ENCODE data around the gene TMEM18. TPM values are rescaled to one million over a fixed set of nuclear protein-coding genes. Genes with fewer than 3 reads are reported as not detected.

Gene TMEM18
- total and polyA plus RNA-seq, 2 of the 4 experiments (the other 2 are of a cell fraction): 15.2 to 30.2 TPM

DNA sequence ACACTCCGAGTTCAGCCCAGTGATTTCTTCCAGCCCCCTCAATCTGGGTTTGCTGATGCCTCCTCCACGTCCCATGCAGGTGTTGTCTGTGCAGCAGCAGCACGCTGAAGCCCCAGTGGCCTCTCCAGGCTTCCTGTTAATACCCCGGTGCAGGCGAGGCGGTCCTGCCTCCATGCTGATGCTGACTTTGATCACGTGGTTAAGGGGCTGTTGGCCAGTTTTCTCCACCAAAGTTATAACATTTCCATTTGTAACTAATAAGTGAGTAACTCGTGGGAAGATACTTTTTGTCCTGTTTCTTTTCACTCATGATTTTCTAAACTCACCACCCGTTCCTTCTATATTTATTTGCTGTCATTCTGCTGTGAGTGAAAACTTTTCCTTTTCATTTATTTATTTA, 42.5 kb upstream of the TMEM18 start:
- no peak overlapping the region for H2AK5ac ChIP-seq (ENCODE audit: low read depth, low read length)
- H3K9me3 ChIP-seq (ENCODE audit: control insufficient read depth, insufficient read depth, low read length): no peaks in the 10 kb centered on the region
- no peak for DNase-seq
- dilution Hi-C loops (cut with HindIII; ENCODE audit: low sequenced_read_pairs, unreplicated experiment) (no loop called here), in situ Hi-C loops (cut with MboI; ENCODE audit: low sequenced_read_pairs) (loop anchor here (10.0 kb wide), 1 partner anchor 825 kb away; no protein-coding TSS in a partner anchor), intact Hi-C loops (cut with micrococcal nuclease) (loop anchor here (10.0 kb wide), 1 partner anchor 235 kb away; the partner anchor contains the start of gene SNTG2)
- no TSS peak for BruUV-seq (replicated peaks)
- H4K91ac ChIP-seq (ENCODE audit: insufficient read depth, low read depth, low read length): no peak overlapping the region
- CTCF ChIA-PET: no interaction called here
- no peak for ATAC-seq (ENCODE audit: low read depth)
- no peak overlapping the region for H3K4me2 ChIP-seq (ENCODE audit: low read depth, low read length)
- H2AK9ac ChIP-seq (replicated peaks; ENCODE audit: low read depth, low read length, poor library complexity): no peak overlapping the region
- no peak overlapping the region for H4K8ac ChIP-seq (ENCODE audit: low read depth in 2 of 2, low read length in 2 of 2)
- H2BK120ac ChIP-seq (ENCODE audit: low read depth, low read length): no peak overlapping the region
- H3K36me3 ChIP-seq (ENCODE audit: control insufficient read depth, insufficient read depth, low read length): no peaks in the 10 kb centered on the region
- no peak overlapping the region for H3K23ac ChIP-seq (ENCODE audit: low read depth, low read length)
- H3K56ac ChIP-seq (ENCODE audit: extremely low read depth, insufficient read depth, low read length): no peak overlapping the region
- no peak overlapping the region for H3K27ac ChIP-seq (ENCODE audit: insufficient read depth, low read length)
- H4K5ac ChIP-seq (ENCODE audit: low read depth, low read length): no peak overlapping the region
- H3K79me1 ChIP-seq (ENCODE audit: low read depth in 1 of 2, low read length in 2 of 2): no peaks in the 10 kb centered on the region
- H3K27me3 ChIP-seq (ENCODE audit: control insufficient read depth, insufficient read depth, low read length): no peaks in the 10 kb centered on the region
- H3K4ac ChIP-seq (ENCODE audit: low read depth, low read length): no peak overlapping the region
- no CpG with 5 or more reads among the region's 9 CpGs for WGBS, 2 experiments (ENCODE audit: extremely low coverage in 2 of 2, insufficient read length in 1 of 2)
- H3K14ac ChIP-seq (replicated peaks; ENCODE audit: low read depth, low read length): no peak overlapping the region
- no peak overlapping the region for H2BK15ac ChIP-seq (ENCODE audit: low read depth, low read length)
- no peaks in the 10 kb centered on the region for H3K9me1 ChIP-seq (ENCODE audit: insufficient read depth, low read length)
- H2BK5ac ChIP-seq (ENCODE audit: low read depth, low read length, poor library complexity, severe bottlenecking): no peak overlapping the region
- H3K18ac ChIP-seq (ENCODE audit: low read depth, low read length): no peak overlapping the region
- H2BK20ac ChIP-seq (ENCODE audit: low read depth, low read length): no peak overlapping the region
- POLR2A ChIA-PET (ENCODE audit: unreplicated experiment): no interaction called here
- no peak overlapping the region for H3K9ac ChIP-seq (ENCODE audit: low read depth, low read length)
- H2AFZ ChIP-seq (replicated peaks; ENCODE audit: low read length, poor library complexity): no peak overlapping the region
- no peak overlapping the region for H3K4me3 ChIP-seq (ENCODE audit: insufficient read depth, low read depth, low read length)
- TF ChIP-seq POLR2A (IDR thresholded peaks at IDR 0.05; ENCODE audit: low read depth, low read length): no peak
- TF ChIP-seq MAZ (IDR thresholded peaks at IDR 0.05; ENCODE audit: borderline replicate concordance, low read depth, low read length): no peak
- no peak for TF ChIP-seq RAD21 (IDR thresholded peaks at IDR 0.05; ENCODE audit: low read length)
- TF ChIP-seq CEBPB (IDR thresholded peaks at IDR 0.05; ENCODE audit: low read depth, low read length): no peak
- TF ChIP-seq CTCF (conservative IDR thresholded peaks at IDR 0.05; ENCODE audit: low read depth, low read length): no peak
- TF ChIP-seq CHD1 (IDR thresholded peaks at IDR 0.05; ENCODE audit: low read depth, low read length): no peak
- no peak for TF ChIP-seq USF2 (IDR thresholded peaks at IDR 0.05; ENCODE audit: low read depth, low read length)
- no peak for TF ChIP-seq SMC3 (IDR thresholded peaks at IDR 0.05; ENCODE audit: low read depth, low read length)
- TF ChIP-seq RFX5 (IDR thresholded peaks at IDR 0.05; ENCODE audit: low read depth, low read length): no peak
- no peak for TF ChIP-seq MXI1 (IDR thresholded peaks at IDR 0.05; ENCODE audit: borderline replicate concordance, low read depth, low read length)
- H3K4me1 ChIP-seq (ENCODE audit: control insufficient read depth, insufficient read depth, low read length): no peaks in the 10 kb centered on the region
- H4K20me1 ChIP-seq (ENCODE audit: insufficient read depth, low read length): no peaks in the 10 kb centered on the region

Measured in IMR-90 (cell line).